C4-2B (cell line): ENCODE measurements around the gene TFPI.

Source experiments
- ZFX ChIP-seq: fragments of 450-650 bp; IDR thresholded peaks from 2 replicates; pipeline ENCODE4 v1.6.1; 2017
- TF ChIP-seq, protein P1 (sequence below): fragments of 450-650 bp; conservative IDR thresholded peaks from 2 replicates; pipeline ENCODE4 v1.5.1; 2017; ENCODE audit warnings: mild to moderate bottlenecking

DNA sequence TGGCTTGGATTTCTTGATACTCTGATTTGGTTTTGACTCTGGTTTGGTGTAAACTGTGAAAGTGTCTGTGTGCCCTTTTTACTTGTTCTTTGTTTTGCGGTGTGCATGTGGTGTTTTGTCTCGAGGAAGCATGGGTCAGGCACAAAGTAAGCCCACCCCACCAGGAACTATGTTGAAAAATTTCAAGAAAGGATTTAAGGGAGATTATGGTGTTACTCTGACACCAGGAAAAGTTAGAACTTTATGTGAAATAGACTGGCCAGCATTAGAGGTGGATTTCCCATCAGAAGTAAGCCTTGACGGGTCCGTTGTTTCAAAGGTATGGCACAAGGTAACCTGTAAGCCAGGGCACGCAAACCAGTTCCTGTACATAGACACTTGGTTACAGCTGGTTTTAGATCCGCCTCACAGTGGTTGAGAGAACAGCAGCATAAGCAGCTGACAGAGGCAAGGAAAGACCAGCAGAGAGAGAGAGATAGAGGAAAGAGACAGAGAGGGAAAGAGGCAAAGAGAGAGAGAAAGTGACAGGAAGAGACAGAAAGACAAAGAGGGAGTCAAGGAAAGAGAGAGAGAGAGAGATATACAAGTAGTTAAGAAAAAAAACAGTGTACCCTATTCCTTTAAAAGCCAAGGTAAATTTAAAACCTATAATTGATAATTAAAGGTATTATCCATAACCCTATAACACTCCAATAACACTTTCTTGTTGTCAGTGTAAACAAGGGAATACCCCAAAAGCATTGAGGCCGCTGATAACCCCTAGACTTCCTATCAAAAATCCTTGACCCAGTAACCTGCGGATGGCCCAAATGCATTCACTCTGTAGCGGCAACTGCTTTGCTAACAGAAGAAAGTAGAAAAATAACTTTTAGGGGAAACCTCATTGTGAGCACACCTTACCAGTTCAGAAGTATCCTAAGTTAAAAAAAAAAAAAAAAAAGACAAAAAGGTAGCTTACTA lies 42.6 kb downstream of the TFPI start:
- TF ChIP-seq, protein P1, sequence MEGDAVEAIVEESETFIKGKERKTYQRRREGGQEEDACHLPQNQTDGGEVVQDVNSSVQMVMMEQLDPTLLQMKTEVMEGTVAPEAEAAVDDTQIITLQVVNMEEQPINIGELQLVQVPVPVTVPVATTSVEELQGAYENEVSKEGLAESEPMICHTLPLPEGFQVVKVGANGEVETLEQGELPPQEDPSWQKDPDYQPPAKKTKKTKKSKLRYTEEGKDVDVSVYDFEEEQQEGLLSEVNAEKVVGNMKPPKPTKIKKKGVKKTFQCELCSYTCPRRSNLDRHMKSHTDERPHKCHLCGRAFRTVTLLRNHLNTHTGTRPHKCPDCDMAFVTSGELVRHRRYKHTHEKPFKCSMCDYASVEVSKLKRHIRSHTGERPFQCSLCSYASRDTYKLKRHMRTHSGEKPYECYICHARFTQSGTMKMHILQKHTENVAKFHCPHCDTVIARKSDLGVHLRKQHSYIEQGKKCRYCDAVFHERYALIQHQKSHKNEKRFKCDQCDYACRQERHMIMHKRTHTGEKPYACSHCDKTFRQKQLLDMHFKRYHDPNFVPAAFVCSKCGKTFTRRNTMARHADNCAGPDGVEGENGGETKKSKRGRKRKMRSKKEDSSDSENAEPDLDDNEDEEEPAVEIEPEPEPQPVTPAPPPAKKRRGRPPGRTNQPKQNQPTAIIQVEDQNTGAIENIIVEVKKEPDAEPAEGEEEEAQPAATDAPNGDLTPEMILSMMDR: no peak
- TF ChIP-seq ZFX: no peak
